ENCODE results near the gene PTPRD. TPM values are rescaled to one million over a fixed set of nuclear protein-coding genes. Genes with fewer than 3 reads are reported as not detected.

Gene PTPRD
- total RNA-seq, 2 donors from 2014 or later = 19.6 to 101 TPM

DNA sequence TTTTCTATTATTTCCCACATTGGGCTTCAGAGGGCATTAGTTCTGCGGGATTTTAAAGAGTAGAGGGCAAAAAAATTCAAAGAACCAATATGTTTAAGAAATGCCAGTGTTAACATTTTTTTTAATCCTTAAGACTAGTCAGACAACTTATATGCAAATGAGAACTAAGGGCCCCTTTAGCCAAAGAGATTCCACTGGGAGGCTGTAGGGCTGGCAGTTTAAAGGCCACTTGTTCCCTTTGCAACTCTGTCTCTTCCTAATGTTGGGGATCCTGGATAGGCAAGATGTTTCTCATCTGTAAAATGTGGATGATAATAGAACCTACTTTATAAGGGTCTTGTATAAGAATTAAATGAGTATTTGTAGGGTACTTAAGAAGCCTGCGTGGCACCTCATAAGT is 1395.9 kb downstream of the PTPRD start:
- H3K4me3 ChIP-seq = no peak overlapping the region
- H3K4me1 ChIP-seq (ENCODE audit: control insufficient read depth in 1 of 2, low read depth in 2 of 2) = no peaks in the 10 kb centered on the region
- TF ChIP-seq, protein P1, sequence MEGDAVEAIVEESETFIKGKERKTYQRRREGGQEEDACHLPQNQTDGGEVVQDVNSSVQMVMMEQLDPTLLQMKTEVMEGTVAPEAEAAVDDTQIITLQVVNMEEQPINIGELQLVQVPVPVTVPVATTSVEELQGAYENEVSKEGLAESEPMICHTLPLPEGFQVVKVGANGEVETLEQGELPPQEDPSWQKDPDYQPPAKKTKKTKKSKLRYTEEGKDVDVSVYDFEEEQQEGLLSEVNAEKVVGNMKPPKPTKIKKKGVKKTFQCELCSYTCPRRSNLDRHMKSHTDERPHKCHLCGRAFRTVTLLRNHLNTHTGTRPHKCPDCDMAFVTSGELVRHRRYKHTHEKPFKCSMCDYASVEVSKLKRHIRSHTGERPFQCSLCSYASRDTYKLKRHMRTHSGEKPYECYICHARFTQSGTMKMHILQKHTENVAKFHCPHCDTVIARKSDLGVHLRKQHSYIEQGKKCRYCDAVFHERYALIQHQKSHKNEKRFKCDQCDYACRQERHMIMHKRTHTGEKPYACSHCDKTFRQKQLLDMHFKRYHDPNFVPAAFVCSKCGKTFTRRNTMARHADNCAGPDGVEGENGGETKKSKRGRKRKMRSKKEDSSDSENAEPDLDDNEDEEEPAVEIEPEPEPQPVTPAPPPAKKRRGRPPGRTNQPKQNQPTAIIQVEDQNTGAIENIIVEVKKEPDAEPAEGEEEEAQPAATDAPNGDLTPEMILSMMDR (IDR thresholded peaks at IDR 0.05) = no peak
- no peaks in the 10 kb centered on the region for H3K36me3 ChIP-seq
- no peak overlapping the region for H3K27ac ChIP-seq
- no peaks in the 10 kb centered on the region for H3K27me3 ChIP-seq (replicated peaks; ENCODE audit: insufficient read depth)
- ATAC-seq (ENCODE audit: insufficient number of reproducible peaks, low FRiP score, low read depth) (no peak), DNase-seq (ENCODE audit: low spot score) (no peak)
- H3K9me3 ChIP-seq = no peaks in the 10 kb centered on the region

DNA sequence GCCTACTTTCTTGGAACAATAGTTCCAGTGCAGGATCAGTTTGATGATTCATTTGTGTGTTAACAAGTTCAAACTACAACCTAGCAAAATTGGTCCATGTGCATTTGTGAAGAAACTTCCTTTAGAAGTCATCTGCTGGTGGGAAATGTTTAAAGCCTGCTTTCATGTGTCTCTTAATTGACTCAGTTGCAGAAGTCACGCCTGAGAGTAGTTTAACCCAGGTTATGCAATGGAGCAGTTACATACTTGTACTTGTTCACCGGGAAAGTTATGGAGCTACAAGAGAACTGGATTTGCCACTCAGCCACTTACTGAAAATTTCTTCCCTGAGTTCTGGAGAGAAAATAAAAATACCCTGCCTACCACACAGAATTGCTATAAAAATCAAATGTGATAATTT is 1397.8 kb downstream of the PTPRD start:
- Histone ChIP-seq H3K36me3 (no peaks in the 10 kb centered on the region), H3K27me3 (replicated peaks; ENCODE audit: insufficient read depth) (no peaks in the 10 kb centered on the region), H3K4me1 (ENCODE audit: control insufficient read depth in 1 of 2, low read depth in 2 of 2) (no peaks in the 10 kb centered on the region), H3K27ac (no peak overlapping the region), H3K9me3 (peaks cover under 1% of the 10 kb centered on the region), H3K4me3 (no peak overlapping the region)
- ATAC-seq (ENCODE audit: insufficient number of reproducible peaks, low FRiP score, low read depth) (no peak), DNase-seq (ENCODE audit: low spot score) (no peak)
- TF ChIP-seq, protein P1 (IDR thresholded peaks at IDR 0.05) = no peak

- Histone ChIP-seq H3K4me3 (no peak overlapping the region), H3K36me3 (no peaks in the 10 kb centered on the region), H3K9me3 (peaks cover 3% of the 10 kb centered on the region), H3K4me1 (ENCODE audit: control insufficient read depth in 1 of 2, low read depth in 2 of 2) (no peaks in the 10 kb centered on the region), H3K27me3 (replicated peaks; ENCODE audit: insufficient read depth) (no peaks in the 10 kb centered on the region), H3K27ac (no peak overlapping the region)
- ATAC-seq (ENCODE audit: insufficient number of reproducible peaks, low FRiP score, low read depth) = no peak
- DNase-seq (ENCODE audit: low spot score) = no peak
- TF ChIP-seq, protein P1 (IDR thresholded peaks at IDR 0.05) = no peak
These were observed 1398.7 kb downstream of the PTPRD start for GRCh38 chr9:9214066-9214465.

- Histone ChIP-seq H3K36me3 (no peaks in the 10 kb centered on the region), H3K4me1 (ENCODE audit: control insufficient read depth in 1 of 2, low read depth in 2 of 2) (no peaks in the 10 kb centered on the region), H3K27ac (no peak overlapping the region), H3K27me3 (replicated peaks; ENCODE audit: insufficient read depth) (no peaks in the 10 kb centered on the region), H3K9me3 (peaks cover 3% of the 10 kb centered on the region), H3K4me3 (no peak overlapping the region)
- DNase-seq (ENCODE audit: low spot score) = no peak
- ATAC-seq (ENCODE audit: insufficient number of reproducible peaks, low FRiP score, low read depth) = no peak
- TF ChIP-seq, protein P1 (IDR thresholded peaks at IDR 0.05) = no peak
These were observed 1399.8 kb downstream of the PTPRD start for GRCh38 chr9:9212963-9213362.

GRCh38 chr9:9202276-9202675 is 1410.5 kb downstream of the PTPRD start:
- Histone ChIP-seq H3K4me1 (ENCODE audit: control insufficient read depth in 1 of 2, low read depth in 2 of 2) (no peaks in the 10 kb centered on the region), H3K4me3 (no peak overlapping the region), H3K36me3 (no peaks in the 10 kb centered on the region), H3K27ac (no peak overlapping the region), H3K9me3 (no peaks in the 10 kb centered on the region), H3K27me3 (replicated peaks; ENCODE audit: insufficient read depth) (no peaks in the 10 kb centered on the region)
- DNase-seq (ENCODE audit: low spot score) (no peak), ATAC-seq (ENCODE audit: insufficient number of reproducible peaks, low FRiP score, low read depth) (no peak)
- TF ChIP-seq, protein P1 (IDR thresholded peaks at IDR 0.05) = no peak
